ENCODE results near the gene GRK4.
"Not testable (repeated sequence)": the region's sequence is repeated elsewhere in the genome, so short reads cannot be mapped to it uniquely, and the experiment has no call there.

The GRK4 gene

GRCh38 chr4:2931512-2932301 is 31.7 kb upstream of the GRK4 start:
- peak; percentile 75 for DNase-seq

- DNase-seq, result no peak
These were observed 30.9 kb upstream of the GRK4 start for GRCh38 chr4:2932321-2932950.

GRCh38 chr4:2932951-2933565 is 30.3 kb upstream of the GRK4 start:
- DNase-seq, result no peak

- no peak for DNase-seq
These were observed 29.8 kb upstream of the GRK4 start for GRCh38 chr4:2933566-2934076.

- peak; percentile 54 for DNase-seq
These were observed 29.1 kb upstream of the GRK4 start for GRCh38 chr4:2934077-2934812.

GRCh38 chr4:2934813-2935761 is 28.3 kb upstream of the GRK4 start:
- peak; percentile 97 for DNase-seq

- peak; percentile 79 for DNase-seq
These were observed 27.3 kb upstream of the GRK4 start for GRCh38 chr4:2935762-2936743.

GRCh38 chr4:2936773-2937145 is 26.6 kb upstream of the GRK4 start:
- DNase-seq, result peak; percentile 48

GRCh38 chr4:2937146-2937857 is 26.1 kb upstream of the GRK4 start:
- DNase-seq, result peak; percentile 46

GRCh38 chr4:2937986-2938385 is 25.4 kb upstream of the GRK4 start:
- DNase-seq, result no peak

- not testable (repeated sequence) for DNase-seq
These were observed 25.0 kb upstream of the GRK4 start for GRCh38 chr4:2938411-2938810.

GRCh38 chr4:2938906-2939305 is 24.5 kb upstream of the GRK4 start:
- no peak for DNase-seq

GRCh38 chr4:2939383-2940243 is 23.8 kb upstream of the GRK4 start:
- no peak for DNase-seq

GRCh38 chr4:2940267-2941137 is 22.9 kb upstream of the GRK4 start:
- no peak for DNase-seq

- no peak for DNase-seq
These were observed 22.0 kb upstream of the GRK4 start for GRCh38 chr4:2941138-2942036.

GRCh38 chr4:2942037-2942531 is 21.3 kb upstream of the GRK4 start:
- no peak for DNase-seq
